GM19328 (cell line): ENCODE data around the gene DHX32.

ENCODE experiments used
- ATAC-seq: cut with Tn5 transposase; IDR thresholded peaks from one replicate; pipeline ENCODE4 v1.9.1; 2021; ENCODE audit warnings: mild to moderate bottlenecking, moderate library complexity; ENCODE audit not compliant: unreplicated experiment

Gene DHX32

GRCh38 chr10:125816548-125816947 lies 64.5 kb downstream of the DHX32 start:
- no peak for ATAC-seq

GRCh38 chr10:125815764-125816163 lies 65.3 kb downstream of the DHX32 start:
- ATAC-seq: no peak

GRCh38 chr10:125812128-125812750 lies 68.9 kb downstream of the DHX32 start:
- ATAC-seq: no peak

- ATAC-seq: no peak
Observed at GRCh38 chr10:125811251-125811650, 69.8 kb downstream of the DHX32 start.

GRCh38 chr10:125808047-125808446 lies 73.0 kb downstream of the DHX32 start:
- ATAC-seq: no peak

GRCh38 chr10:125802739-125803138 lies 78.4 kb downstream of the DHX32 start:
- no peak for ATAC-seq

GRCh38 chr10:125802131-125802530 lies 79.0 kb downstream of the DHX32 start:
- no peak for ATAC-seq

- ATAC-seq: no peak
Observed at GRCh38 chr10:125801574-125801973, 79.5 kb downstream of the DHX32 start.

GRCh38 chr10:125799451-125800182 lies 81.5 kb downstream of the DHX32 start:
- no peak for ATAC-seq

GRCh38 chr10:125797994-125798662 lies 83.0 kb downstream of the DHX32 start:
- no peak for ATAC-seq

- ATAC-seq: no peak
Observed at GRCh38 chr10:125797424-125797823, 83.7 kb downstream of the DHX32 start.

- no peak for ATAC-seq
Observed at GRCh38 chr10:125795637-125796190, 85.4 kb downstream of the DHX32 start.

- ATAC-seq: no peak
Observed at GRCh38 chr10:125795128-125795527, 86.0 kb downstream of the DHX32 start.

GRCh38 chr10:125792342-125793300 lies 88.5 kb downstream of the DHX32 start:
- no peak for ATAC-seq

GRCh38 chr10:125788156-125789034 lies 92.7 kb downstream of the DHX32 start:
- no peak for ATAC-seq
